HG03103 (cell line): ENCODE results near the gene C9.
"Not testable (repeated sequence)": the region's sequence is repeated elsewhere in the genome, so short reads cannot be mapped to it uniquely, and the experiment has no call there.

Experiments
- ATAC-seq: cut with Tn5 transposase; IDR thresholded peaks from one replicate; pipeline ENCODE4 v1.9.1; 2021; ENCODE audit warnings: low read depth; ENCODE audit not compliant: unreplicated experiment

C9 gene

DNA sequence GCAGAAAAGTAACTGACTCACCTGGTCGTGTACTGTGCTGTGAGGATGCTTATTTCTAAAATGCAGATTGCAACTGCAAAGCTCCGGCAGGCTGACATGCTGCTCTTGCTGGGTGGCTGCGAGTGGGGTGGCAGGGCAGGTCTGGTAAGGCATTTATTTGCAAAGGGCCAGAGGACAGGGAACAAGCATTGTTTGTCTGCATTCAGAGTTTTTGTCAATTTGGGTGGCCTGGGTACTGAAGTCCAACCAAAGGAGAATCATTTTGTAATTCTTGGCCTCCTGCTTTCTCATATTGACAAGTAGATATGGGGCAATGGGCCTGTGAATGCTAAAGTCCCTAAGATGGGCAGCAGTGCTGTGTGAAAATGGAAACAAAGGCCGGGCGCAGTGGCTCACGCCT, at the start of gene C9:
C9 (minus strand) TSS at position 129 of the 400 bp plus-strand sequence; CDS start at position 98, 31 bp downstream.
- ATAC-seq: no peak

GRCh38 chr5:39413771-39414170, 49.5 kb upstream of the C9 start:
- ATAC-seq: no peak

GRCh38 chr5:39412721-39413394, 48.6 kb upstream of the C9 start:
- no peak for ATAC-seq

DNA sequence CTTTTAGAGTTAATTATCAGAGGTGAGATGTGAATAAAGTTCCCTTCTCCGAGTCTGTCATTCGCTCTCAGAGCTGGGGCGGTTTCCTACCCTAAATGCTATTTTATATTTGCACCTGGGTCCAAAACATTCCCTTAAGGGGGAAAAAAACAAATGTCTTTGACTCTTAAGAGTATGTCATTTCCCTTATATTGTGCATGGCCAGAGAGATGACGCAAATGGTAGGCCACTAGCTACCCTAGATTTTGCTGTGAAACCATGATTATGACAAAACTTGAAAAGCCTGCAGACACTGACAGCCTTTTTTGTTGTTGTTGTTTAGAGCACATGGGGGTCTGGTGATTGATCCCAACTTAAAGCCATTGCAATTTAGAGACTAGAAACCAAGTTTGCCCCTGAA, 47.7 kb upstream of the C9 start:
- no peak for ATAC-seq

- no peak for ATAC-seq
These were observed 46.8 kb upstream of the C9 start for GRCh38 chr5:39411061-39411460.

- ATAC-seq: no peak
These were observed 44.7 kb upstream of the C9 start for GRCh38 chr5:39409033-39409432.

DNA sequence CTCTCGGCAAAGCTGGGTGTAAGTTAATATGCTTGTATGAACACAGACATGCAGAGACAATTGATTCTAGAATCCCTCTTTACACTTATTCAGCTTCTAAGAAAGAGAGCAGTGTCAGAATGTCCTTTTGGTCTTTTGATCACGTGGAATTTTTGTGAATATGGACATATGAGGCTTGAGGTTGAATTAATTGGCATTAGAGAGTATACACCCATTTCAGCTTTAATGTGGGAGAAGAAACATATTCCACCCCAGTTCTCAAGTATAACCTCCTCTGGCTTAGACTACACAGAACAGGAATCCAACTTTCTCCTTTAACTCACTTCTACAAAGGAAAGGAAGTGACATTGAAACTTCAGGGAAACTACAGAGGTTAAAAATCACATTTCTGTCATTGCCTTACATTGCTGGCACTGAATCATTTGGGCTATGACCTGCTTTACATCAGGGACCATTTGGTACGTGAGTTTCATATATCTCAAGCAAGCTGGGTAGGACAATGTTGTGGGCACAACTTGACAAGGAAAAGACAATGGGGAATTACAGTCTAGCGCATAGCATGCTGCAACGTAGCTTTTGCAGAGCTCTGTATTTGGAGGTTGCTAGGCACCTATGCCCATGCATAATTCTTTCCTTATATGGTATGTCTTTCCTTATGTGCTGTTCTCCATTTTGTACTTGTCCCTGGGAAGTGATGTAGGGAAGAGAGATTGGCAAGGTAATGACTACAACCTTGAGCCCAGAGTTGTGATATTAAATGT, 41.0 kb upstream of the C9 start:
- ATAC-seq: no peak

DNA sequence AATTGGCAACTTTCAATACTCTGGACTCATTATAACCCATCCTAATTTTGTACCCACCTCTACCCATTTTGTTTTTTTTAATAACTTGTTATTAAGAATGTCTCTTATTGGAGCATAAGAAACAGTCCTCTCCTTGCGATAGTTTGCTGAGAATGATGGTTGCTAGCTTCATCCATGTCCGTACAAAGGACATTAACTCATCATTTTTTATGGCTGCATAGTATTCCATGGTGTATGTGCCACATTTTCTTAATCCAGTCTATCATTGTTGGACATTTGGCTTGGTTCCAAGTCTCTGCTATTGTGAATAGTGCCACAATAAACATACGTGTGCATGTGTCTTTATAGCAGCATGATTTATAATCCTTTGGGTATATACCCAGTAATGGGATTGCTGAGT, 39.5 kb upstream of the C9 start:
- ATAC-seq: not testable (repeated sequence)

DNA sequence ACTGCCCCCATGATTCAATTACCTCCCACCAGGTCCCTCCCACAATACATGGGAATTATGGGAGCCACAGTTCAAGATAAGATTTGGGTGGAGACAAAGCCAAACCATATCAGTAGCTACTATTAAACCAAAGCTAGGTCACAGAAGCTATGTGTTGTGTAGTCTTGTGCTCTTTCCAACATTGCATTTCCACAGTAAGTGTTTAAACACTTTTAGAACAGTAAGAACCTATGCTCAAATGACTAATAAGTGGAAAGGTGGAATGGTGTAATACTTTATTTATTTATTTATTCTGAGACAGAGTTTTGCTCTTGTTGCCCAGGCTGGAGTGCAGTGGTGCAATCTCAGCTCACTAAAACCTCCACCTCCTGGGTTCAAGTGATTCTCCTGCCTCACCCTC, 37.8 kb upstream of the C9 start:
- ATAC-seq: not testable (repeated sequence)

DNA sequence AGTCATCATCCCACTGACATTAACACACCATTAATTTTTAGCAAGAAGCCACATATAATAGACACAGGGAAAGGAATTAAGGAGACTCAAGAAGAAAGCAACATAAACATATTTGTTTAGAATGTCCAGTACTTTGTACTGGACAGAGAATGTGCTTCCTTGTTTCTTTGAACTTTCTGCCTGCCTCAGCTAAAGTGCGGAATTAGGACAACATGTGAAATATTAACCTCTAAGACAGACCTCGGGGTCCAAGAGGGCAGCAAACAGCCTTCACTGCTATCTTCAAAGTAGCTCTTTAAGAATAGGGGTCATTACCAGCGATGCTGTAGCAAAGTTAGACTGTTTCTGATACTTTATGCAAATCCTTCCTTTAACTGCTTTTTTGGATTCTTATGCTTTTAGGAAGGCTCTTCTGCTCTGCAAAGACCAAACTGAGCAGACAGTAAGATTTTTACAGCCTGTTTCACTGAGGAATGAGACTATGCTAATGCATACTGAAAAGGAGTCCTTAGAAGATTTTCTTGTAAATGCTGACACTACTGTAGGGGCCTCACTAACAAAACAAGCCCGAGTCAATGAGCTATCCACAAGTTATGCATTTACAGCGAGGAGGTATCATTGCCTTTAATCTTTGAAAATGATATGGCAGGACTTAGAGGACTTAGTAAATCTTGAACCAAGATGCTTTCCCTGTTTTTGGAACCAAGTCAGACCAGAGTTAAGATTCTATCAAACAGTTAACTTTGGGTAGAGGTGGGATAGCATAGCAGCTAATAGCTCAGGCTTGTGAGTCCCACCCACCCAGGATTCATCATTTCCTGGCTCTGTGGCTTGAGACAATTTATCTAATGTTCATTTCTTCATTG, 36.7 kb upstream of the C9 start:
- ATAC-seq: no peak

GRCh38 chr5:39399135-39400036, 35.1 kb upstream of the C9 start:
- ATAC-seq: no peak

GRCh38 chr5:39396843-39397242, 32.5 kb upstream of the C9 start:
- no peak for ATAC-seq

DNA sequence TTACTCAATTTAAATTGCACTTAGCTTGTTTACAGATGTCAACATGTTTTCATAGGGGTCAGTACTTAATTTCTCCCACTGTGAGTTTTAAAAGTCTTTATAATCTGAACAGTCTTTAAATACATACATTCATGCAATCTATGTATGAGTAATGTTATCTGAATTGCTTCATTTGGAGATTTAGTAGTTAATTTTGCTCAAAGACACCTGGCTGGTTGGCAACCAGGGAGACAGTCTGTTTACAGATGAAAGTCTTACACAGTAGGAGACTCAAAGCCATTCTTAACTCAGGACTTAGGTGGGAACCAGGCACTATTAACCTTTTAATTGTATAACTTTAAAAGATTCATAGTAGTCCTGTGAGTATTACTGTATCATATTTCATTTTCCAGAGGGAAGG, 31.2 kb upstream of the C9 start:
- ATAC-seq: no peak

- no peak for ATAC-seq
These were observed 30.7 kb upstream of the C9 start for GRCh38 chr5:39394946-39395345.

- ATAC-seq: no peak
These were observed 26.6 kb upstream of the C9 start for GRCh38 chr5:39390945-39391344.

- ATAC-seq: no peak
These were observed 23.0 kb upstream of the C9 start for GRCh38 chr5:39387293-39387692.

DNA sequence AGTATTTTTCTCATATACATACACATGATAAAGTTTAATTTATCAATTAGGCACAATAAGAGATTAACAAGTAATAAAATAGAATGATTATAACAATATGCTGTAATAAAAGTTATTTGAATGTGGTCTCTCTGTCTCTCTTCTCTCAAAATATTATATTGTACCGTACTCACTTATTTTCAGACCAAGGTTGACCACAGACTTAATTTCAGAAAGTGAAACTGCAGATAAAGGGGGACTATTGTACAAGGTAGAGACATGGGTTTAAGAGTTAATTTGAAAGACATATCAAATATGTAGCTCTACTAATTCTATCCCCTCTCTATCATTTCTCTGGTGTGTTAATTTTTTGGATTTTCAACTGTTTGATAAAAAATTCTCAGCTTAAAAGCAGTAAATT, 20.0 kb upstream of the C9 start:
- no peak for ATAC-seq

- no peak for ATAC-seq
These were observed 17.1 kb upstream of the C9 start for GRCh38 chr5:39381376-39381775.

DNA sequence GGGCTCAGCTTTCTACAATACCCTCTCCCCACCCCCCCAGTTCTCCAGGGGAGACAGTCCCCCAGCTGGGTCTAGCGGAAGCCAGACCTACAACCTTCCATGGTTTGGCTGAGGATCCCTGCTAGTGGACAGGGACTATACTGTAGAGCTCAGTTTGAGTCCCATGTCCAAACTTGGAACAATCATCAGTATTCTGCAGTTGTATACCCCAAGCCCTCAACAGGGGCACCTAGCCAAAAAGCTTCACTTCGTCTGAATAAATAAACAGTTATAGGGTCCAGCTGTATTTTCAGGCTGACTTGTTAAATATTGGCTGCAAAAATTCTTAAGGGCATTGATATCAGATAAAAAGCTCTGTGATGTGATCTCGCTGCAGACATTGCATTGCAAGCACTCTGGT, 15.4 kb upstream of the C9 start:
- ATAC-seq: no peak

- ATAC-seq: no peak
These were observed 13.3 kb upstream of the C9 start for GRCh38 chr5:39377613-39378012.
